IMR-90 (cell line): Measurements from ENCODE around the gene GRB10. TPM values are rescaled to one million over a fixed set of nuclear protein-coding genes. Genes with fewer than 3 reads are reported as not detected.

Experiments
- ATAC-seq: fragments of 200-7000 bp; cut with Tn5 transposase; 2 replicates; pipeline ENCODE4 v1.9.1; 2020; ENCODE audit warnings: low read depth, mild to moderate bottlenecking, moderate library complexity
- BruUV-seq: library from RNA; stranded (reverse); fragments of 400-500 nt; replicated peaks from 2 replicates; lab custom pipeline; 2021; lab: Mats Ljungman, UMichigan
- CTCF ChIA-PET: fragments of 300-600 bp; formaldehyde crosslinking; extraction: SDS; loops from one replicate; lab custom pipeline; 2021; ENCODE audit warnings: antibody characterized with exemption; lab: Yijun Ruan, JAX
- POLR2A ChIA-PET: fragments of 300-600 bp; sonication (Branson Sonifier 250); formaldehyde crosslinking; loops from one replicate; lab custom pipeline; 2022; ENCODE audit warnings: antibody characterized with exemption; ENCODE audit not compliant: unreplicated experiment; lab: Charles Lee
- DNase-seq: peaks from one replicate; pipeline ENCODE4 v3.0.0; 2013
- H2AFZ ChIP-seq: replicated peaks from 2 replicates; pipeline ENCODE3; 2013; ENCODE audit warnings: low read length, mild to moderate bottlenecking; ENCODE audit not compliant: poor library complexity
- H2AK5ac ChIP-seq: 2 replicates; pipeline ENCODE4 v1.6.1; 2013; ENCODE audit warnings: low read depth, low read length, inconsistent platforms
- H2AK9ac ChIP-seq: replicated peaks from 2 replicates; pipeline ENCODE3; 2013; ENCODE audit warnings: mild to moderate bottlenecking, low read depth, low read length, moderate library complexity; ENCODE audit not compliant: poor library complexity
- H2BK120ac ChIP-seq: 2 replicates; pipeline ENCODE4 v1.6.1; 2013; ENCODE audit warnings: low read depth, low read length, inconsistent platforms
- H2BK15ac ChIP-seq: 3 replicates; pipeline ENCODE4 v1.6.1; 2013; ENCODE audit warnings: low read depth, low read length, inconsistent platforms
- H2BK20ac ChIP-seq: 2 replicates; pipeline ENCODE4 v1.6.1; 2013; ENCODE audit warnings: low read depth, mild to moderate bottlenecking, inconsistent platforms, low read length, moderate library complexity
- H2BK5ac ChIP-seq: 2 replicates; pipeline ENCODE4 v1.6.1; 2013; ENCODE audit warnings: mild to moderate bottlenecking, low read depth, low read length, inconsistent platforms; ENCODE audit not compliant: poor library complexity, severe bottlenecking
- H3K14ac ChIP-seq: replicated peaks from 2 replicates; pipeline ENCODE4 v1.6.1; 2013; ENCODE audit warnings: low read depth, low read length, inconsistent platforms
- H3K18ac ChIP-seq: 2 replicates; pipeline ENCODE4 v1.6.1; 2013; ENCODE audit warnings: low read depth, low read length, control low read depth
- H3K23ac ChIP-seq: 2 replicates; pipeline ENCODE4 v1.6.1; 2013; ENCODE audit warnings: low read depth, low read length, inconsistent platforms
- H3K27ac ChIP-seq: 2 replicates; pipeline ENCODE4 v1.5.1; 2013; ENCODE audit warnings: mild to moderate bottlenecking, control low read depth, low read length; ENCODE audit not compliant: insufficient read depth
- H3K27me3 ChIP-seq: 2 replicates; pipeline ENCODE4 v1.6.1; 2013; ENCODE audit warnings: low read length; ENCODE audit not compliant: control insufficient read depth, insufficient read depth
- H3K36me3 ChIP-seq: 2 replicates; pipeline ENCODE4 v1.6.1; 2013; ENCODE audit warnings: low read length, mixed read lengths; ENCODE audit not compliant: control insufficient read depth, insufficient read depth
- H3K4ac ChIP-seq: 2 replicates; pipeline ENCODE4 v1.6.1; 2013; ENCODE audit warnings: low read depth, low read length, inconsistent platforms
- H3K4me1 ChIP-seq: 2 replicates; pipeline ENCODE4 v1.6.1; 2013; ENCODE audit warnings: low read length, mixed read lengths; ENCODE audit not compliant: control insufficient read depth, insufficient read depth
- H3K4me2 ChIP-seq: 2 replicates; pipeline ENCODE4 v1.6.1; 2013; ENCODE audit warnings: low read depth, mild to moderate bottlenecking, control low read depth, low read length, moderate library complexity
- H3K4me3 ChIP-seq: 2 replicates; pipeline ENCODE4 v1.5.1; 2013; ENCODE audit warnings: low read depth, mild to moderate bottlenecking, control low read depth, low read length, moderate library complexity; ENCODE audit not compliant: insufficient read depth
- H3K56ac ChIP-seq: 2 replicates; pipeline ENCODE4 v1.6.1; 2013; ENCODE audit warnings: low read length, inconsistent platforms; ENCODE audit not compliant: insufficient read depth; ENCODE audit errors: extremely low read depth
- H3K79me1 ChIP-seq, 2 experiments: 2 replicates each; pipeline ENCODE4 v1.6.1; 2013; ENCODE audit warnings: low read length in 2 of 2, inconsistent platforms in 1 of 2, low read depth in 1 of 2
- H3K9ac ChIP-seq: 2 replicates; pipeline ENCODE4 v1.6.1; 2013; ENCODE audit warnings: low read depth, low read length, control low read depth
- H3K9me1 ChIP-seq: 2 replicates; pipeline ENCODE4 v1.6.1; 2013; ENCODE audit warnings: low read length, inconsistent platforms; ENCODE audit not compliant: insufficient read depth
- H3K9me3 ChIP-seq: 2 replicates; pipeline ENCODE4 v1.6.1; 2013; ENCODE audit warnings: low read length; ENCODE audit not compliant: control insufficient read depth, insufficient read depth
- H4K20me1 ChIP-seq: 2 replicates; pipeline ENCODE4 v1.6.1; 2013; ENCODE audit warnings: low read length, inconsistent platforms; ENCODE audit not compliant: insufficient read depth
- H4K5ac ChIP-seq: 2 replicates; pipeline ENCODE4 v1.6.1; 2013; ENCODE audit warnings: mild to moderate bottlenecking, low read depth, low read length, control low read depth
- H4K8ac ChIP-seq, 2 experiments: 2 replicates each; pipeline ENCODE4 v1.6.1; 2013; ENCODE audit warnings: low read depth in 2 of 2, low read length in 2 of 2, control low read depth in 1 of 2, inconsistent platforms in 1 of 2
- H4K91ac ChIP-seq: 2 replicates; pipeline ENCODE4 v1.6.1; 2013; ENCODE audit warnings: low read depth, low read length, inconsistent platforms; ENCODE audit not compliant: insufficient read depth
- BHLHE40 ChIP-seq: fragments of 150-350 bp; IDR thresholded peaks from 2 replicates; pipeline ENCODE4 v1.6.1; 2016; ENCODE audit warnings: mild to moderate bottlenecking, low read depth, low read length
- CEBPB ChIP-seq: IDR thresholded peaks from 2 replicates; pipeline ENCODE4 v1.6.1; 2012; ENCODE audit warnings: low read depth, low read length, improper control_type of control experiment
- CHD1 ChIP-seq: IDR thresholded peaks from 2 replicates; pipeline ENCODE4 v1.6.1; 2012; ENCODE audit warnings: low read depth, low read length, improper control_type of control experiment
- CTCF ChIP-seq: conservative IDR thresholded peaks from 2 replicates; pipeline ENCODE4 v1.5.1; 2012; ENCODE audit warnings: mild to moderate bottlenecking, low read depth, low read length, improper control_type of control experiment
- ELK1 ChIP-seq: fragments of 150-350 bp; IDR thresholded peaks from 2 replicates; pipeline ENCODE4 v1.6.1; 2016; ENCODE audit warnings: low read depth, mild to moderate bottlenecking, low read length, moderate library complexity, borderline replicate concordance
- FOS ChIP-seq: fragments of 150-350 bp; IDR thresholded peaks from 2 replicates; pipeline ENCODE4 v1.6.1; 2016; ENCODE audit warnings: low read depth, low read length
- MAZ ChIP-seq: IDR thresholded peaks from 2 replicates; pipeline ENCODE4 v1.6.1; 2012; ENCODE audit warnings: low read depth, mild to moderate bottlenecking, low read length, improper control_type of control experiment, moderate library complexity, borderline replicate concordance
- MXI1 ChIP-seq: IDR thresholded peaks from 2 replicates; pipeline ENCODE4 v1.6.1; 2012; ENCODE audit warnings: low read depth, mild to moderate bottlenecking, low read length, moderate library complexity, borderline replicate concordance
- NFE2L2 ChIP-seq: fragments of 150-350 bp; IDR thresholded peaks from 2 replicates; pipeline ENCODE4 v1.6.1; 2016; ENCODE audit warnings: low read depth, mild to moderate bottlenecking, low read length
- POLR2A ChIP-seq: IDR thresholded peaks from 2 replicates; pipeline ENCODE4 v1.6.1; 2012; ENCODE audit warnings: mild to moderate bottlenecking, low read depth, low read length
- RAD21 ChIP-seq: IDR thresholded peaks from 2 replicates; pipeline ENCODE4 v1.6.1; 2012; ENCODE audit warnings: low read length, improper control_type of control experiment
- RCOR1 ChIP-seq: IDR thresholded peaks from 2 replicates; pipeline ENCODE4 v1.6.1; 2012; ENCODE audit warnings: mild to moderate bottlenecking, low read length, improper control_type of control experiment; ENCODE audit not compliant: insufficient replicate concordance
- RFX5 ChIP-seq: IDR thresholded peaks from 2 replicates; pipeline ENCODE4 v1.8.0; 2012; ENCODE audit warnings: low read depth, mild to moderate bottlenecking, low read length, moderate library complexity
- SMC3 ChIP-seq: fragments of 150-350 bp; IDR thresholded peaks from 2 replicates; pipeline ENCODE4 v1.6.1; 2016; ENCODE audit warnings: low read depth, mild to moderate bottlenecking, antibody characterized with exemption, low read length, moderate library complexity
- USF2 ChIP-seq: fragments of 150-350 bp; IDR thresholded peaks from 2 replicates; pipeline ENCODE4 v1.6.1; 2017; ENCODE audit warnings: mild to moderate bottlenecking, antibody characterized with exemption, low read length, low read depth
- whole genome bisulfite sequencing, 2 experiments: methylation state at CpG; one replicate each; pipeline versions ENCODE4 v1.1.5 to v1.1.7; 2013; ENCODE audit warnings: missing lambda C conversion rate in 2 of 2; ENCODE audit not compliant: insufficient read length in 1 of 2; ENCODE audit errors: extremely low coverage in 2 of 2; 5-methylcytosine and 5-hydroxymethylcytosine counted together
- dilution Hi-C: fragments of 300-500 bp; cut with HindIII; formaldehyde crosslinking; loops from one replicate; pipeline ENCODE4 v1.14.3; 2018; ENCODE audit warnings: low sequenced_read_pairs; ENCODE audit not compliant: unreplicated experiment
- in situ Hi-C: fragments of 300-500 bp; cut with MboI; formaldehyde crosslinking; loops from 3 replicates; pipeline ENCODE4 v1.14.3; 2019; ENCODE audit warnings: low sequenced_read_pairs, inconsistent platforms, mixed read lengths
- intact Hi-C: fragments of 100-400 bp; cut with micrococcal nuclease; formaldehyde crosslinking; loops from 2 replicates; pipeline ENCODE4 v1.10.0; 2022
- polyA plus RNA-seq, 3 experiments: library from polyadenylated mRNA; depleted of rRNA; stranded (reverse); fragments of >200 nt; gene quantifications; 2 replicates each; pipeline ENCODE4 v1.2.3, GENCODE V29; 2012; ENCODE audit warnings: low replicate concordance in 1 of 3
- total RNA-seq: library from RNA; depleted of rRNA; stranded (reverse); fragments of >200 nt; gene quantifications from 2 replicates; pipeline ENCODE4 v1.2.3, GENCODE V29; 2012

GRB10 gene
- total and polyA plus RNA-seq, 2 of the 4 experiments (the other 2 are of a cell fraction), result 6.3 to 15.1 TPM

- H4K8ac ChIP-seq, result no peak overlapping the region
- in situ Hi-C loops, result no loop called here
- no peak overlapping the region for H2BK20ac ChIP-seq
- H3K14ac ChIP-seq, result no peak overlapping the region
- intact Hi-C loops, result no loop called here
- no peak overlapping the region for H2BK120ac ChIP-seq
- H3K27ac ChIP-seq, result no peak overlapping the region
- no peaks in the 10 kb centered on the region for H3K9me1 ChIP-seq
- no peaks in the 10 kb centered on the region for H3K4me1 ChIP-seq
- no peak overlapping the region for H3K4me3 ChIP-seq
- no peak for TF ChIP-seq RCOR1
- TF ChIP-seq CHD1, result no peak
- TF ChIP-seq USF2, result no peak
- no peak for TF ChIP-seq CTCF
- no peak for TF ChIP-seq FOS
- TF ChIP-seq RFX5, result no peak
- TF ChIP-seq CEBPB, result no peak
- no peak for TF ChIP-seq NFE2L2
- TF ChIP-seq BHLHE40, result no peak
- no peak for TF ChIP-seq ELK1
- no peak for TF ChIP-seq SMC3
- no peak for TF ChIP-seq MAZ
- TF ChIP-seq POLR2A, result no peak
- no peak for TF ChIP-seq RAD21
- TF ChIP-seq MXI1, result no peak
- H2AK5ac ChIP-seq, result no peak overlapping the region
- no peak overlapping the region for H2AK9ac ChIP-seq
- H3K4ac ChIP-seq, result no peak overlapping the region
- ChIA-PET POLR2A (no interaction called here), CTCF (no interaction called here)
- no peak overlapping the region for H3K56ac ChIP-seq
- dilution Hi-C loops, result no loop called here
- H3K4me2 ChIP-seq, result no peak overlapping the region
- ATAC-seq (no peak), DNase-seq (no peak)
- no peak overlapping the region for H4K91ac ChIP-seq
- no TSS peak for BruUV-seq
- H2AFZ ChIP-seq, result no peak overlapping the region
- 67% methylated on average over 1 of the region's 2 CpGs; no CpG with 5 or more reads in 1 of the 2 experiments for whole genome bisulfite sequencing, 2 experiments
- no peaks in the 10 kb centered on the region for H3K9me3 ChIP-seq
- H2BK15ac ChIP-seq, result no peak overlapping the region
- H3K18ac ChIP-seq, result no peak overlapping the region
- H4K5ac ChIP-seq, result no peak overlapping the region
- no peaks in the 10 kb centered on the region for H3K79me1 ChIP-seq
- no peaks in the 10 kb centered on the region for H3K27me3 ChIP-seq
- peaks cover 12% of the 10 kb centered on the region for H3K36me3 ChIP-seq
- no peak overlapping the region for H3K9ac ChIP-seq
- no peak overlapping the region for H2BK5ac ChIP-seq
- no peak overlapping the region for H3K23ac ChIP-seq
- no peaks in the 10 kb centered on the region; the same call in 1 of the 2 replicates for H4K20me1 ChIP-seq
Measured at GRCh38 chr7:50589364-50589763, 193.3 kb downstream of the GRB10 start.
